NCI-H187 treated with DMSO at 0.1 percent for 48 hours (cell line): ENCODE measurements around the gene SYNGR1.

ENCODE experiments used
- DNase-seq: peaks from one replicate; lab custom pipeline; 2025; lab: John Stamatoyannopoulos, UW

The SYNGR1 gene, protein sequence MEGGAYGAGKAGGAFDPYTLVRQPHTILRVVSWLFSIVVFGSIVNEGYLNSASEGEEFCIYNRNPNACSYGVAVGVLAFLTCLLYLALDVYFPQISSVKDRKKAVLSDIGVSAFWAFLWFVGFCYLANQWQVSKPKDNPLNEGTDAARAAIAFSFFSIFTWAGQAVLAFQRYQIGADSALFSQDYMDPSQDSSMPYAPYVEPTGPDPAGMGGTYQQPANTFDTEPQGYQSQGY

DNA sequence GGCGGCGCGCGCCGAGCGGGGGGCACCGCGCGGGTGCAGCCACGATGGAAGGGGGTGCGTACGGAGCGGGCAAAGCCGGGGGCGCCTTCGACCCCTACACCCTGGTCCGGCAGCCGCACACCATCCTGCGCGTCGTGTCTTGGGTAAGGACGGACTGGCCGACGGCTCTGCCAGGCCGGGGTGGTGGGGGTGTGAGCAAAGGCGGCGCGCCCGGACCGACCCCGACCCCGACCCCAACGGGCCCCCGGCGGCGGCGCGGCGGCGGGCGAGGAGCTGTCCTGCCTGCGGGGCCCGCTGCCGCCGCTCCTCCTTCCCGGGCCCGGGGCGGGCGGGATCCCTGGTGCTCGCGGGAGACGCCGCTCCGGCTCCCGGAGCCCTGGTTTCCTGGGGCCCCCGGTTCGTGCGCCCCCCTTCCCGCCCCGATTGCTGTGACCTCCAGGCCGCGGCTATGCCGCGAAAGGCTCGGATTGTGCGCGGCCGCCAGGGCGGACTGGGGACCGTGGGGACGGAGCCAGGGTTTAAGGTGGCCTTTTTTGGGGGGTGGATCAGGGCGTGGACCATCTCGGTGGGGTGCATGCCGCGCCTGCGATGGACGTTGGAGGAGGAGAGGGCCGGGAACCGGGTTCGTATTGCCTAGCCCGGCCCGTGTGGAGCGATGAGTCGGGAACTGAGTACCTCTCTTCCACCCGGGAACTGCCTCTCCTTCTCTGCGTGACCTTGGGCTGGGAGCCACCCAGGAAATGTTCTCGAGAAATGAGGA is at the start of gene SYNGR1:
Gene SYNGR1 (plus strand): TSS at position 25 of the 760 bp plus-strand sequence. CDS start 20 bp downstream, at position 45.
- no peak for DNase-seq

DNA sequence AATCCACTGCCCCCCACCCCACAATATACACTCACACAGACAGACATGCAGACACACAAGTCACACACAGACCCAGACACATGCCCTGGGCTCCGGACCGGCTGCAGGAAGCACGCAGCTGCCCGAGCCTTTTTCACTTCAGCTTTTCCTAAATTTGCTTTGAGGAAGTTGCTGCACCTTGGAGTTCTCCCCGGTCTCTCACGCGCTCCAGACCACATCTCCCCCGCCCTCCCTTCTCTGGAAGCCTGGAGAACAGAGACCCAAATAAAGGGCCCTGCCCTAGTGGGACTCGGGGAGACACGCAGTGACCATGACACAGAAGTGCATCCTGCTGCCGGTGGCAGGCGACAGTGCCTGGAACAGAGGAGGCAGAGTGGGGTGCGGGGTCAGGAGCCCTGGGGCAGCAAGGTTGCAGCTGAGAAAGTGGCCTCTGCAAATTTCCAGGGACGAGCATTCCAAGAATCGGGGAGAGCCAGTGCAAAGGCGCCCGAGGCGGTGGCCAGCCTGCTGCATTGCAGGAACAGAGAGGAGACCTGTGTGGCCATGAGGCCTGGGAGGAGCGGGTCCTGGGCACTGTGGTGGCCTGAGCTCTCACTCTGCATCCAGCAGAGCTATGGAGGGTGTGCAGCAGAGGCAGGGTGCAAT is 49.5 kb upstream of the SYNGR1 start:
- no peak for DNase-seq

DNA sequence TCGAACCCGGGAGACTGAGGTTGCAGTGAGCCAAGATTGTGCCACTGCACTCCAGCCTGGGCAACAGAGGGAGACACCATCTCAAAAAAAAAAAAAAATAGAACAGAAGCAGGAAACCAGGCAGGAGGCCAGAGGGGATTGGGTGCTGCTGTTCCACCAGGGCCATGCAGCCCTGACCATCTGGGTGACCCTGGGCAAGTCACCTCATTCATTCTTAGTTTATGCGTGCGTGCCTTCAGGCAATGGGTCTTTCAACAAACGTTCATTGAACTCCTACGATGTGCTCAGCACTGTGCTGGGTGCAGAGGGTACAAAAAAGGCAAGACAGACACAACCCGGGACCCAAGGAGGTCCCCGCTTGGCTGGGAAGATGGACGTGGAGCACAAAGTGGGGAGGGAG is 48.7 kb upstream of the SYNGR1 start:
- DNase-seq: no peak

DNA sequence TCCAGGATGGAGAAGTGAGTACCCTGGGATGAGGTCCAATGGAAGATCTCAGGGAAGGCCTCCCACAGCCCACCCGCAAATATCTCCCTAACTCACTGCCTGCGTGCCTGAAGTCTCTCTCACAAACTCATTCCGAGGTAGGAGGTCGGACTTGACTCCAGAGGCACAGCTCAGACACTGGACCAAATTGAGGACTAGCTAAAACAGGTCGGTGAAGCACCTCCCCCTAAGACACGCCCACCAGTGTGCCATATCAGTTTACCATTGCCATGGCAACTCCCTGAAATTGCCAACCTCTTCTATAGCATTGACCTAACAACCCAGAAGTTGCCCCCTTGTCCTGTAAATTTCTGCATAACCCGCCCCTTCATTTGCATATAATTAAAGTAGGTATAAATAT is 47.9 kb upstream of the SYNGR1 start:
- no peak for DNase-seq

DNA sequence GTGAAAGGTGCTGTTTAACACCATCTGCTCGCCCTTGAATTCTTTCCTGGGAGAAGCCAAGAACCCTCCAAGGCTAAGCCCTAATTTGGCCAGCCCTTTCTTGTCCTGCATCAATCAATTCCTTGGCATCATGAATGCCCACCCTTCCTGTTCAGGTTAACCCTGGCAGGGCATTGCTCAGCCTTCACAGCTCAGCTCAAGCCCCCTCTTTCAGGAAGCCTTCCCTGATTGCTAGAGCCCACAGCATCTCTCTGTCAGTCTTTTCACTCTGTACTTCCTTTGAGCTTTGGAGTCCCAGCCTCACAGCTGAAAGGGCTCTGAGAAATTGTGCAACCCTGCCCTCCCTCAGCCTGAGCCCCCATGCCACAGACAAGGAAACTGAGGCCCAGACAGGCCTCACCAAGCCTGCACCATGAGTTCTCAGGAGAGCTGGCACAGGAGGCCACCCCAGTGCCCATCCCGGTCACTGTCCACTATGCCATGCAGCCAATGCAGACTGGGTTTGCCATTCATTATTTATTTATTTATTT is 47.3 kb upstream of the SYNGR1 start:
- no peak for DNase-seq

DNA sequence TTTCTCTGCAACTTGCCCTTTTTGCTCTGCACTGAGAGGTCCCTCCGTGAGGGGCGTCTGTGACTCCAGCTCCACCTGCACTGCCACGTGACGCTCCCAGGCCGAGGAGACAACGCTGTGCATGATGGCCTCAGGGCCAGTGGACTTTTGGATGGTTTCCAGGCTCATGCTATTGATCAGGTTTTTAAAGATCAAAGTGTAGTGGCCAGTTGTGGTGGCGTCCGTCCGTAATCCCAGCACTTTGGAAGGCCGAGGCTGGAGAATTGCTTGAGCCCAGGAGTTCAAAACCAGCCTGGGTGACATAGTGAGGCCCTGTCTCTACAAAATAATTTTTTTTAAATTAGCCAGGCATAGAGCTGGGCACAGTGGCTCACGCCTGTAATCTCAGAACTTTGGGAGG is 46.4 kb upstream of the SYNGR1 start:
- no peak for DNase-seq

DNA sequence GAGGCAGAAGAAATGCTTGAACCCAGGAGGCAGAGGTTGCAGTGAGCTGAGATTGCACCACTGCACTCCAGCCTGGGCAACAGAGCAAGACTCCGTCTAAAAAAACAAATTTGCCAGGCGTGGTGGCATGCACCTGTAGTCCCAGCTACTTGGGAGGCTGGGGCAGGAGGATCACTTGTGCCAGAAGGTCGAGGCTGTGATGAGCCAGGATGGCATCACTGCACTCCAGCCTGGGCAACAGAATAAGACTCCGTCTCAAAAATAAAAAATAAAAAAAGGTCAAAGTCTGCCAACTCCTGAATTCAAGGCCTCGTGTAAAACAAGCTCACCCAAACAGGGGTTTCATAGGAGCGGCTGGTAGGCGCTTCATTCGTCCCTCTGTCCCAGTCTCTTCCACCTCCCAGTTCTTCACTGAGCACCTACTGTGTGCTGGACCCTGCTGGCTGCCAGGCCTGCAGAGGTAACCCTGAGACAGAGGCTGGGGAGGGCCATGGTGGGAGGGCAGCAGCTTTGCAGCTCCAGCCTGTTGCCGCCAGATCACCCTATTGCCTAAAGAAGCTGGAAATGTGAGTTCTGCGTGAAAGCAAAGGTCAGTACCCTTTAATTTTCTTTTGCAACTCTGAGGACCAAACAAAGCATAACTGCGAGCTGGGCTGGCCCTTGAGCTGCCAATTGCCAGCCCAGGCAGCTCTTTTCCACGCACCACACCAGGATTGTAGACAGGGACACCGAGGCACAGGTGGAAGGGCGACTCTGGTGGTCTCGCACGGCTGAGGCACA is 45.7 kb upstream of the SYNGR1 start:
- no peak for DNase-seq

DNA sequence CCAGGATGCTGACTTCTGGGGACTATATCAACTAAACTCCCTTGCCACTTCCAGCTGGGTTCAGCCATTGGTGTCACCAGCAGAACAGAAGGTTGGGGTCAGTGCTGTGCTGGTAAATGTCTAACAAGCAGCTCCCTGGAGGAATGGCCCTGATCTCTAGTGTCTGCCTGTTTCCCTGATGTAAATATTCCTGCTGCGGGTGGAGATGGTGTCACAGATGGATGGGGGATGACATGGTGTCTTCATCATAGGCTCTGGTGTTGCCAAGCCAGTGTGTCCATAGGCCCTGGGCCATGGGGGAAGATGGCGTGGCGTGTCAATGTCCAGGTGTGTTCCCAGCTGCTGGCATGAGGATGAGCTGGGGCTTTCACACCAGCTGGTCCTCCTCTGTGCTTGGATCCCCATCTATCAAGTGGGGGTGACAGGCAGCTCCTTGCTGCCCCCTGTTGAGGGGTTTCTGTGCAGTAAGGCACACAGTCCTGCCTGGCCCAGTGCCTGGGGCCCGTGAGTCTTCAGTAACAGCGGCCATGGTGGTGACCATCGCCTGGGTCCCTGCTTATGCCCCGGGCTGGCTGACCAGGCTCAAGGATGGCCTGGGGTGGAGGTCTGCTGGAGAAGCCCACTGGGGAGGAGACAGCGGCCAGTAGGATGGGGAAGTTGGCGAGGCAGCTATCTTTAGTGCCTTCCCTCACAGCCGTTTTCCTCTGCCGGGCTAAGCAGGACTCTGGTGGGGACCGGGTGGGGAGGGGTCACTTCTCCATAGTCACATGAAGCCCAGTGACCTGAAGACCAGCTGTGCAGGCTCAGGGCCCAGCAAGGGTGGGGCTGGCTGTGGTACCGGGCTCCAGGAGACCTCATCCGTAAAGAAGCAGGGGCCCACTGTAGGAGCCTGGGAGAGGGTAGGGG is 43.1 kb upstream of the SYNGR1 start:
- DNase-seq: no peak

DNA sequence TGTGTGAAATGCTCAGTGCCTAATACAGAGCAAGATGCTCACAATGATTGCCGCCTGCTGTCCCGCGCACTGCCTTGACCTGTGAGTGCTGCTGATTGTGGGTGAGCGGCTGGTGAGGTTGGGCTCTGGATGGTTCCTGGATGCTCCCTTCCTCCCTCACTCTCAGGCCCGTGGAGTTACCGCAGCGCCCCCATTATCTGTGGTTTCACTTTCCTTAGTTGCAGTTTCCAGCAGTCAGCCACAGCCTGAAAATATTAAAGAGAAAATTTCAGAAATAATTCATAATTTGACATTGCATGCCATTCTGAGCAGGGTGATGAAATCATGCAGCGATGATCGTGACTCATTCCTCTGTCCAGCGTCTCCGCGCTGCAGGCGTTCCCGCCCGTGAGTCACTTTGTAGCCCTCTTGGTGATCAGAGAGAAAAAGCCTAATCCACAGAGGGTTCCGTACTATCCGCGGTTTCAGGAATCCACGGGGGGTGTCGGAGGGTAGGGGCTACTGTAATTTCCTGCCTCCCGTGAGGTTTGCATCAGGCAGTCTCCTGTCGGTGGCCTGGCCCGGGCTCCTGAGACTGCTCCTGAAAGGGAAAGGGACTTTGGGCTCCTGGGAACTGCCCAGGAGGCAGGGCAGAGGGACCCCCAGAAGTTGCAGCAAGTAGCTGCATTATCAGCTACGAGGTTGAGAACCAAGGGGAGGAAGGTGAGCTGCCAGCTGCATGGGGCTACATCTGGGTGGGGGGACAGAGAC is 41.0 kb upstream of the SYNGR1 start:
- no peak for DNase-seq

DNA sequence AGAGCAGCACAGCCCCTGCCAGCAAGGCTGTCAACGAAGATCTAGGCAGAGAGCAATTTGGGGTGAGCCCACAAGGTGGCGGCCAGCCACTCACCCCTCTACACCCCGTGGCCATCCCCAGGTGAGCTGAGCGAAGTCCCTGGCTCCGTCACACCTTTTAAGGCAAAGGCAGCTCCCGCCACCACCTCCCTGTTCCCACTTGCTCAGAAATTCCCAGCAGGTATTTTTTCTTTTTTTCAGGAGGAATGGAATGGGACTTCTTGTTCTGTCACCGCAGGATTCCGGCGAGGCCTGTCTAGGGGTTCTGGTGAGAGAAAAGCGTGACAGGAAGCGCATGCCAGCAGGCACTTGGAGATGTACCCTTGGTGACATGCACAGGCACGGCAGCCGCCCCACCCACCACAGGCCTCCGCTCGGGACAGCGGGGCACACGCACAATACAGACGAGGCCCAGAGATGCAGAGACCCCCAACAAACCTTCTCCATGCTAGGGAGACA is 40.4 kb upstream of the SYNGR1 start:
- DNase-seq: no peak

DNA sequence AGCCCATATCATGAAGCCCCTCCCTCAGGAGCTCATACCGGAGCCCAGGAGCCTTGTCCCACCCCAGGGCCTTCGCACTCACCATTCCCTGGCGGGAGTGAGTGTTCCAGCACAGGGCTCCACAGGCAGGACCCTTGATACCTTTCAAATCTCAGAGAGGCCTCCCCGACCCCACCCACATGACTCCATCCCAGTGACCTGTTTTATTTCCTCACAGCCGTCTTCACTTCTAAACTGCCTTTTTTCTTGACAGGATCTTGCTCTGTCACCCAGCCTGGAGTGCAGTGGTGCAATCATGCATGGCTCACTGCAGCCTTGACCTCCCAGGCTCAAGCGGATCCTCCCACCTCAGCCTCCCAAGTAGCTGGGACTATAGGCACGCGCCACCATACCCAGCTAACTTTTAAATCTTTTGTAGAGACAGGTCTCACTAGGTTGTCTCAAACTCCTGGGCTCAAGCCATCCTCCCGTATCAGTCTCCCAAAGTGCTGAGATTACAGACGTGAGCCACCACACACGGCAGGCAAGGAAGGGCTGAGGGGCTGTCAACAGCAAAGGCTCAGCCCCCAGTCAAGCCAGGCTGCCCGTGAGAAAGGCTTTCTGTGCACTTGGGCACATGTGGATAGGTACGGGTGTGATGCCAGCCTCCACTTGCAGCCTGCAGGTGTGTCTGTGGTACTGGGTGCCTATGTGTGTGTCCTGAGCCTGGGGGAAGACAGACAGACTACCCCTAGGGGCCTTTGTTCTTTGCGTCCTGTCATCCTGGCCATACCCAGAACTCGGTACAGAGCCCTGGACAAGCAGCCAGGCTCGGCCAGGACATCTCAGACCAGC is 39.7 kb upstream of the SYNGR1 start:
- DNase-seq: no peak

DNA sequence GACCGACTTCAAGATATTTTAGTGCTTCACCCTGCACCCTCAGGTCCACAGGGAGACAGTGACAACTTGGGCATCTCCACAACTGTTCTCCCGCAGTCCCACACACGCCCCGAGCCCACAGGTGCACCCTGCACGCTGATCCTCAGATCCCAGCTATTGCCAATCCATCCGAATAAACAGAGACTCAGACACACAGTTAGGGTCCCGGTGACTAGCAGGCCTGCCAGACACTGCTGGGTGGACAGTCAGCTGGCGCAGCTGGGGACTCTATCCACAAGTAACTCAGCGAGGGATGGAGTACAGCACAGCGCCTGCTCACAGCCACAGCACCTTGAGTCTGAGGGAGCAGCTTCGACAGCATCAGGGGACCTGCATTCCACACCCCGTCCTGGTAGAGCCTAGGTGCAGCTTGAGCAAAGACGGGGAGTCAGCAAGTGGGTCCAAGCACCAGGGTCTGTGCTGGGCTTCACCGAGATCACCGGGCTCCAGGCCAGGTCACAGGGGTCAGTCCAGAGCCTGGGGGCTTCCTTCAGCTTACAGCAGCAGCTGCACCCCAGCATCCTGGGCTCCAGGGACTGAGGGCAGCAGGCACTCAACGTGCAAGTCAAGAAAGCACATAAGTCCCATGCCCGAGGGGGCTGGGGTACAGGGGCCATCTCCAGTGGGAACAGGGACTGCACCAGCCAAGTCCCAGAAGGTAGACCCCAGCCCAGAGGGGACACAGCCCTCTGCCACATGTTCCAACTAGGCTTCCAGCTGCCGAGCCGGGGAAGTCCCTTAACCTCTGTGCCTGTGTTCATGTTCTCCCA is 38.0 kb upstream of the SYNGR1 start:
- no peak for DNase-seq

DNA sequence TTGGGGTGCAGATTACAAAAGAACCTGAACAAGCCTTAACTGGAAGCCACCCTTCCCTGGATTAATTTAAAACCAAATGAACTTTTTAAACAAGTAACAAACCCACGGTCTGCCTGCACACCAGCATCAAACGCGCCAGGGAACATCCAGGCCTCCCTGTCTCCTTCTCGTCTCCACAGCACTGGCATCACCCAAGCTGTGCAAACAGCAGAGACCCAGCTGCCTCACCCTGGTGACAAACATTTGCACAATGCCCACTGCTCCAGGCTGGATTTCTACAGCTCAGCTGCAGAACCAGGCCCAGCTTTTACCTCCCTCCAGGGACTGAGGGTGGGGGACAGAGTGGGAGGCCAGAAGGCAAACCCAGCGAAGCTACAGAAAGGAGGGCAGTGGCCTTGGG is 37.4 kb upstream of the SYNGR1 start:
- DNase-seq: no peak

DNA sequence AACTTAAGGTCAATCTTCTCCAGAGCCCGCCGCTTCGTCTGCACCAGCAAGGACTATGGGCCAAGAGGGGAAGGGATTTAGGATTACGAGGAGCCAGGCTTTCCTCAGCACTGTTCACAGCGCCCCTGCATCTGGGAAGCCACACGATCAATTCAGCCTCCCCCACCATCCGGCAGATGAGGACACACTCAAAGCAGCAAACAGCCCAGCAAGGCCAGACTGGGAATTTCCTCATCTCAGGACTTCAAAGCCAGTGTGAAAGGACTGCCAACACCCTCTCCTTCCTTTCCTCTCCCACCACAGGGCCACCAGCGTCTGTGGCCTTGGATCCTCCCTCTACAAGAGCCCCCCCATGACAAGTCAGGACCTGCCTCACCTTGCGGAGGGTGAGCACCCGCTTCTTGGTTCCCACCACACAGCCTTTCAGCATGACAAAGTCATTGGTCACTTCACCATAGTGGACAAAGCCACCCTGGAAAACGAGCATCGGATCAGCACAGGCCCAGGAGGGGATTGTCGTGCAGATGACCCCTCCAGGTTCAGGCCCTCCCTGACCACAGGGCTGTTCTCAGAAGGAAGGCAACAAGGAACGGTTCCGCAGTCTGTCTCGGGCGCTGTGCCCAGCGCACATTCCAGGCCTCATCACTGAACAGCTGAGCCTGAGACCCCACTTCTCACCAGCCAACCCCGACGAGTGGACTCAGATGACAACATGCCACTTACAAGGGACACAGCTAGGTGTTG is 36.4 kb upstream of the SYNGR1 start:
- DNase-seq: no peak

DNA sequence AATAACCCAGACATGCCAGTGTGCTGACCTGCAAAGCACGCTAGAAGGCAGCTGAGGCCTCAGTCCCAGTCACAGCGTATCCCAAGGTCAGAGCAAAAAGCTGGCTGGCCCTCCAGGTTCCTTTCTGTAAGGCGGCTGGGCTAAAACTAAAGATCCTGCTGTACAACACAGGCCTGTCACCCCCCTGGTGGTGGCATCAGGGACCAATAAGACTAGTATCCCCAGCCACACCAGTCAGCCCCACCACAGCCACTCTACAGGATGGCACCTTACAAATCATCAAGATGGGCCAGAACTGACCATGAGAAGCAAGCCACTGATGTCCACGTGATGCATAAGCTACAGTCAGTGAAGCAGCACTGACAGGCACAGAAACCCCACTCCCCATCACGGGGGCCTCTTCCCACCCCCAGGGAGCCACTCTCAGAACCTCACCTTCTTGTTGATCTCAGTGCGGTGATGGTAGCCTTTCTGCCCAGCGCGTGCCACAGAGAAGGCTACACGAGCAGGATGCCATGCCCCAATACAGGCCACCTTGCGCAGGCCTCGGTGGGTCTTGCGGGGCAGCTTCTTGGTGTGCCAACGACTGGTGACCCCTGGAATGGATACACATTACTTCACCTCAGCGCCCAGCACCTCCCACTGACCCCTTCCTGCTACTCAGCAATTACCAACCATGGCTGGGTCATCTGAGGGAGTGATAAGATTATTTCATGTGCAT is 35.4 kb upstream of the SYNGR1 start:
- no peak for DNase-seq

DNA sequence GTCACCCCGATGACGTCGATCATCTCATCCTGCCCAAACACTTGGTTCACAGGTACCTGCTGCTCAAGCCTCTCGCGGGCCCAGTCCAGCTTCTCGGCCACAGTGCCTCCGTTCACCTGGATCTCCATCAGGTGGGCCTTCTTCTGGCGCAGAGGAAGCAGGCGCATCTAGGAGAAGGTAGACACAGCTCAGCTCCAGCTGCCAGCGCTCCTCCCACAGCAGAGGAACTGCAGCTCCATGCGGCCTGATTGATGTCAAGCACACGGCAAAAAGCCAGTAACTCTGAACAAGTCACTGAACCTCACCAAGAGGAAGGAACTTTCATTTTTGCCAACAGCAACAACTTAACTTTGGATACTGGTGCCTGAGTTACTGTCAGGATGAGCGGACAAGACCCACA is 34.4 kb upstream of the SYNGR1 start:
- no peak for DNase-seq

DNA sequence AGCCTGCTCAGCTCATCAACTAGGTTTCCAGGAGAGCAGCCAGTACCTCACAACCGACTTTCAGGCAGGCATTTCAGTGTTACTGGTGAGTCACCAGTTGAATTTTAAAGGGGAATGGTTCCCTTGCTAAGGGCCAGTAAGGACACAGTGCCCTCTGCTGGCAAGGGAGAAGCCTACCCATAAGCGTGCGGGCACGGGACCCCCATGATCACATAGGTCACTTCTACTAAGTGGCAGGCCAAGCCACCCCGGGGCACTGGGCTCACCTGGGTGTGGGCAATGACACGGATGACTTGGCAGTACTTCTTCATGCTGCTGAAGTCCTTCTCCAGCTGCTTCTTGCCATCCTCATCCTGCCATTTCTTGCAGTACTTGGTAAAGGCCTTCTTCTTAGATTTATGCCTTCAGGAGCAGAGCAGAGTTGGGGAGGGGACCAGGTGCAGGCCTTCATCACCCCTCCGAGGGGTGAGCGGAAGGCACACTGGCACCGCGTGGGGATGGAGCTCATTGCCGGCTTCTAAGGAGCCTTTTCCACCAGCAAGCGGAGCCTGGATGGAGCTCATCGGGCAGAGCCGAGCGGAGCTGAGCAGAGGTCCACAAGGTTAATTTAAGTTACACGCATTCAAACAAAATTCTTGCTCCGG is 33.2 kb upstream of the SYNGR1 start:
- DNase-seq: no peak
